ENCODE data around the gene CYP11A1.
"Not testable (repeated sequence)": the region's sequence is repeated elsewhere in the genome, so short reads cannot be mapped to it uniquely, and the experiment has no call there.

Gene CYP11A1

DNA sequence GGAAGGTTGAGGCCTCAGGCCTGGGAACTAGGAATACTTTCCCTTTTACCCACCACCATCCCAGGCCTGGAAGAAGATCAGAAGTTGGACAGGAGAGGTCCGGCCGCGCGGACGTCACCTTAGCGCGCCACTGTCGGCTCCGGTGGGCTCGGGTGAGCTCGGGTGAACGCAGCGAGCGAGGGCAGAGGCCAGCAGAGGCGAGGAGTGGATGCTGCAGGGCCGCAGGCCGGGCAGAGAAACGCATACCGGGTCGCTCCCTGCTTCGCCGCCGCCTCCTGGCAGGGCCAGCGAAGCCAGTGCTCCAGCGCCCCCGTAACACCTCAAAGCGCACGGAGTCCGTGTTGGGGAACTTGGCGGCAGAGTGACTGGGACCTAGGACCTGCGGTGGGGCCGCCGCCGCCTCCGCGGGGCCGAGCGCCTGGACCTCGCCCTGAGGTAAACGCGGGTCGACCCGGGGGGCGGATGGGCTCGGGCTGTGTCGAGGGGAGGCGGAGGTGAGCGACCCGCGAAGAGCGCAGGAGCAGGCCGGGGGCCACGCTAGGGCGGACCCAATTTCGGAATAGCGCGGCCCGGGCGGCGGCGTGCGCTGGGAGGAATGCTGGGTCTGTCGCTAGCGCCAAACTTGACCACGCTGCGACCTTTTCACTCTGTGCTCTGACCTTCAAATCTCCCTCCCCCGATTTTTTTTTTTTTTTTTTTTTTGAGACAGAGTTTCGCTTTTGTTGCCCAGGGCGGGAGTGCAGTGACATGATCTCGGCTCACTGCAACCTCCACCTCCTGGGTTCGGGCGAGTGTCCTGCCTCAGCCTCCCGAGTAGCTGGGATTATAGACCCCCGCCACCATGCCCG is 1.6 kb downstream of the CYP11A1 start:
- Histone ChIP-seq H3K27ac (ENCODE audit: low read depth, low read length) (no peak overlapping the region), H3K4me3 (ENCODE audit: low read depth in 1 of 2, low read length in 2 of 2) (peak overlapping the region; percentile 30 to 41), H3K9ac (ENCODE audit: low read length) (no peak overlapping the region), H3K36me3 (ENCODE audit: insufficient read depth, low read length) (no peaks in the 10 kb centered on the region), H3K27me3 (ENCODE audit: control insufficient read depth in 1 of 2, insufficient read depth in 2 of 2, low read length in 2 of 2) (peaks cover 0 to 19% of the 10 kb centered on the region in 2 donors), H3K4me1 (ENCODE audit: insufficient read depth, low read length) (no peaks in the 10 kb centered on the region), H3K9me3 (ENCODE audit: low read length) (no peaks in the 10 kb centered on the region)

- Histone ChIP-seq H3K4me1 (ENCODE audit: insufficient read depth, low read length) (no peaks in the 10 kb centered on the region), H3K27ac (ENCODE audit: low read depth, low read length) (no peak overlapping the region), H3K27me3 (ENCODE audit: control insufficient read depth in 1 of 2, insufficient read depth in 2 of 2, low read length in 2 of 2) (peaks cover 0 to 19% of the 10 kb centered on the region in 2 donors), H3K4me3 (ENCODE audit: low read depth in 1 of 2, low read length in 2 of 2) (peak overlapping the region; percentile 30 to 41), H3K9me3 (ENCODE audit: low read length) (no peaks in the 10 kb centered on the region), H3K36me3 (ENCODE audit: insufficient read depth, low read length) (no peaks in the 10 kb centered on the region), H3K9ac (ENCODE audit: low read length) (no peak overlapping the region)
Observed at GRCh38 chr15:74364936-74365597, 2.4 kb downstream of the CYP11A1 start.

DNA sequence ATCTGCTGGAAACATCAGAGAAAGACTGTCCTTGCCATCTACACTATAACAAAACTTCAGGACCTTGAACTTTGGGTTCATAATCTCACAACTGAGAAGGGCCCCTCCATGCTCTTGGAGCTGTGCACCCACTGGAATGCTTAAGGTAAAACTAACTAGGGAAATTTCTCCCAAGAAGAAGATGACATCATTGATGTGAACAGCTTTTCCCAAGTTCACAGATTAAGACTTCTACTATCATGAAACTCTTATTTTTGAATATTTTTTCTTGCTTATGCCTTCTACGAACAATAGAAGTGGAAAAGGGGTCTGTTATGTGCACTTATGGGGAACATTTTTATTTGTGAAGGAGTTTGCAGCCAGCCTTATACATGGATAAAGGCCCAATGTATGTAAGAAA is 5.0 kb downstream of the CYP11A1 start:
- H3K4me3 ChIP-seq (ENCODE audit: low read depth in 1 of 2, low read length in 2 of 2): no peak overlapping the region
- H3K9me3 ChIP-seq (ENCODE audit: low read length): no peaks in the 10 kb centered on the region
- H3K9ac ChIP-seq (ENCODE audit: low read length): no peak overlapping the region
- H3K27me3 ChIP-seq (ENCODE audit: control insufficient read depth in 1 of 2, insufficient read depth in 2 of 2, low read length in 2 of 2): peaks cover 0 to 15% of the 10 kb centered on the region in 2 donors
- no peaks in the 10 kb centered on the region for H3K4me1 ChIP-seq (ENCODE audit: insufficient read depth, low read length)
- no peak overlapping the region for H3K27ac ChIP-seq (ENCODE audit: low read depth, low read length)
- H3K36me3 ChIP-seq (ENCODE audit: insufficient read depth, low read length): no peaks in the 10 kb centered on the region

DNA sequence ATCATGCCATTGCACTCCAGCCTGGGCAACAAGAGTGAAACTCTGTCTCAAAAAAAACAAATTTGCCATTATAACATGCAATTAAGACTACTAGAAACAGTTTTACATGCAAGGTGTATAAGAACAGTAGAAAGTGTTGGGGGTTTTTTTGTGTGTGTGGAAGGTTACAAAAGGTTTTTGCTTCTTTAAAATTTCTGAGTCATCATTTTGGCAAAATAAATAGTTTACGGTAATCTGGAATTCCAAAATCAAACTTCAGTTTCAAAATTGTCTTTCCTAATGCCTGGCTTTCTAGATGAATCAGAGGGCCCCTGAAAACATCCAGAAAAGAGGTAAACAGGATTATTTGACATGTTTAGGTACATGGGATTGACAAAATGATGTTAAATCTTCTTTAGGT is 6.6 kb downstream of the CYP11A1 start:
- H3K9ac ChIP-seq (ENCODE audit: low read length); H3K27me3 ChIP-seq (ENCODE audit: control insufficient read depth in 1 of 2, insufficient read depth in 2 of 2, low read length in 2 of 2); H3K27ac ChIP-seq (ENCODE audit: low read depth, low read length); H3K36me3 ChIP-seq (ENCODE audit: insufficient read depth, low read length); H3K4me3 ChIP-seq (ENCODE audit: low read depth in 1 of 2, low read length in 2 of 2); H3K9me3 ChIP-seq (ENCODE audit: low read length); H3K4me1 ChIP-seq (ENCODE audit: insufficient read depth, low read length): not testable (repeated sequence)

DNA sequence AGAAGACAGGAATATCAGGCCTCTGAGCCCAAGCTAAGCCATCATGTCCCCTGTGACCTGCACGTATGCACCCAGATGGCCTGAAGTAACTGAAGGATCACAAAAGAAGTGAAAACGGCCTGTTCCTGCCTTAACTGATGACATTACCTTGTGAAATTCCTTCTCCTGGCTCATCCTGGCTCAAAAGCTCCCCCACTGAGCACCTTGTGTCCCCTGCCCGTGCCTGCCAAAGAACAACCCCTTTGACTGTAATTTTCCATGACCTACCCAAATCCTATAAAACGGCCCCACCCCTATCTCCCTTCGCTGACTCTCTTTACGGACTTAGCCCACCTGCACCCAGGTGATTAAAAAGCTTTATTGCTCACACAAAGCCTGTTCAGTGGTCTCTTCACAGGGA is 8.1 kb downstream of the CYP11A1 start:
- H3K4me3 ChIP-seq (ENCODE audit: low read depth in 1 of 2, low read length in 2 of 2); H3K27me3 ChIP-seq (ENCODE audit: control insufficient read depth in 1 of 2, insufficient read depth in 2 of 2, low read length in 2 of 2); H3K9ac ChIP-seq (ENCODE audit: low read length); H3K4me1 ChIP-seq (ENCODE audit: insufficient read depth, low read length); H3K9me3 ChIP-seq (ENCODE audit: low read length); H3K36me3 ChIP-seq (ENCODE audit: insufficient read depth, low read length); H3K27ac ChIP-seq (ENCODE audit: low read depth, low read length): not testable (repeated sequence)

GRCh38 chr15:74357514-74357913 is 9.9 kb downstream of the CYP11A1 start:
- H3K36me3 ChIP-seq (ENCODE audit: insufficient read depth, low read length); H3K27ac ChIP-seq (ENCODE audit: low read depth, low read length); H3K4me1 ChIP-seq (ENCODE audit: insufficient read depth, low read length); H3K27me3 ChIP-seq (ENCODE audit: control insufficient read depth in 1 of 2, insufficient read depth in 2 of 2, low read length in 2 of 2); H3K9me3 ChIP-seq (ENCODE audit: low read length); H3K9ac ChIP-seq (ENCODE audit: low read length); H3K4me3 ChIP-seq (ENCODE audit: low read depth in 1 of 2, low read length in 2 of 2): not testable (repeated sequence)

DNA sequence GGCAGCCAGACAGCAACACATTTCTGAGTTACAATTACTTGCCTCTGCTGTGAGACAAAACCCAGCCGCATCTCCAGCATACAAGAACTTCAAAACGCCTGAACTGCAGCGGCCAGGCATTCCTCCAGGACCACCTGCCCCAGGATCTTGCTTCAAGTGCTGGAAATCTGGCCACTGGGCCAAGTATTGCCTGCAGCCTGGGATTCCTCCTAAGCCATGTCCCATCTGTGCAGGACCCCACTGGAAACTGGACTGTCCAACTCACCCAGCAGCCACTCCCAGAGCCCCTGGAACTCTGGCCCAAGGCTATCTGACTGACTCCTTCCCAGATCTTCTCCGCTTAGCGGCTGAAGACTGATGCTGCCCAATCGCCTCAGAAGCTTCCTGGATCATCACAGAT is 11.4 kb downstream of the CYP11A1 start:
- H3K27me3 ChIP-seq (ENCODE audit: control insufficient read depth in 1 of 2, insufficient read depth in 2 of 2, low read length in 2 of 2); H3K4me3 ChIP-seq (ENCODE audit: low read depth in 1 of 2, low read length in 2 of 2); H3K4me1 ChIP-seq (ENCODE audit: insufficient read depth, low read length); H3K27ac ChIP-seq (ENCODE audit: low read depth, low read length); H3K36me3 ChIP-seq (ENCODE audit: insufficient read depth, low read length); H3K9me3 ChIP-seq (ENCODE audit: low read length); H3K9ac ChIP-seq (ENCODE audit: low read length): not testable (repeated sequence)

GRCh38 chr15:74353992-74354391 is 13.5 kb downstream of the CYP11A1 start:
- not testable (repeated sequence) for H3K4me1 ChIP-seq (ENCODE audit: insufficient read depth, low read length); H3K36me3 ChIP-seq (ENCODE audit: insufficient read depth, low read length); H3K27ac ChIP-seq (ENCODE audit: low read depth, low read length); H3K4me3 ChIP-seq (ENCODE audit: low read depth in 1 of 2, low read length in 2 of 2); H3K9ac ChIP-seq (ENCODE audit: low read length); H3K27me3 ChIP-seq (ENCODE audit: control insufficient read depth in 1 of 2, insufficient read depth in 2 of 2, low read length in 2 of 2); H3K9me3 ChIP-seq (ENCODE audit: low read length)

- Histone ChIP-seq H3K27me3 (ENCODE audit: control insufficient read depth in 1 of 2, insufficient read depth in 2 of 2, low read length in 2 of 2) (no peaks in the 10 kb centered on the region), H3K4me3 (ENCODE audit: low read depth in 1 of 2, low read length in 2 of 2) (no peak overlapping the region), H3K4me1 (ENCODE audit: insufficient read depth, low read length) (no peaks in the 10 kb centered on the region), H3K36me3 (ENCODE audit: insufficient read depth, low read length) (no peaks in the 10 kb centered on the region), H3K9ac (ENCODE audit: low read length) (no peak overlapping the region), H3K9me3 (ENCODE audit: low read length) (no peaks in the 10 kb centered on the region), H3K27ac (ENCODE audit: low read depth, low read length) (no peak overlapping the region)
Observed at GRCh38 chr15:74352393-74352910, 15.0 kb downstream of the CYP11A1 start.

DNA sequence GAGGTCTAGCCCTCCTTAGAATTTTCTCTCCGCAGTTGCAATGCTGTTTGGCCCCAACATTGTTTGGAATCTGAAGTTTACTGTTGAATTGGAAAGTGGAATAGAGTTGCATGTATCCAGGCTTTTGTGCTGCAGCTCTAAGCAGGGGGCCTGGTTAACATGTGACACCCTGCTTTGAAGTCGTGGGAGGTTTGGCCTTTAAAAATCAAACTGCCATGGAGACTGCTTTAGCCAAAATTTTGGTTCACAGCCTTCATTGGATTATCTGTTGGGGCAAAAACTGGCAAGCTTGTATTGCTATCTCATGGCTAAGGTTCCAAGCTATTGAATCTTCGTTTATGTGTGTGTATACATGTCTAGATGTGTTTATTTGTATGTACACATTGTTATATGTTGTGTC is 15.8 kb downstream of the CYP11A1 start:
- Histone ChIP-seq H3K4me3 (ENCODE audit: low read depth in 1 of 2, low read length in 2 of 2) (no peak overlapping the region), H3K27me3 (ENCODE audit: control insufficient read depth in 1 of 2, insufficient read depth in 2 of 2, low read length in 2 of 2) (no peaks in the 10 kb centered on the region), H3K9ac (ENCODE audit: low read length) (no peak overlapping the region), H3K4me1 (ENCODE audit: insufficient read depth, low read length) (no peaks in the 10 kb centered on the region), H3K9me3 (ENCODE audit: low read length) (no peaks in the 10 kb centered on the region), H3K27ac (ENCODE audit: low read depth, low read length) (no peak overlapping the region), H3K36me3 (ENCODE audit: insufficient read depth, low read length) (no peaks in the 10 kb centered on the region)

DNA sequence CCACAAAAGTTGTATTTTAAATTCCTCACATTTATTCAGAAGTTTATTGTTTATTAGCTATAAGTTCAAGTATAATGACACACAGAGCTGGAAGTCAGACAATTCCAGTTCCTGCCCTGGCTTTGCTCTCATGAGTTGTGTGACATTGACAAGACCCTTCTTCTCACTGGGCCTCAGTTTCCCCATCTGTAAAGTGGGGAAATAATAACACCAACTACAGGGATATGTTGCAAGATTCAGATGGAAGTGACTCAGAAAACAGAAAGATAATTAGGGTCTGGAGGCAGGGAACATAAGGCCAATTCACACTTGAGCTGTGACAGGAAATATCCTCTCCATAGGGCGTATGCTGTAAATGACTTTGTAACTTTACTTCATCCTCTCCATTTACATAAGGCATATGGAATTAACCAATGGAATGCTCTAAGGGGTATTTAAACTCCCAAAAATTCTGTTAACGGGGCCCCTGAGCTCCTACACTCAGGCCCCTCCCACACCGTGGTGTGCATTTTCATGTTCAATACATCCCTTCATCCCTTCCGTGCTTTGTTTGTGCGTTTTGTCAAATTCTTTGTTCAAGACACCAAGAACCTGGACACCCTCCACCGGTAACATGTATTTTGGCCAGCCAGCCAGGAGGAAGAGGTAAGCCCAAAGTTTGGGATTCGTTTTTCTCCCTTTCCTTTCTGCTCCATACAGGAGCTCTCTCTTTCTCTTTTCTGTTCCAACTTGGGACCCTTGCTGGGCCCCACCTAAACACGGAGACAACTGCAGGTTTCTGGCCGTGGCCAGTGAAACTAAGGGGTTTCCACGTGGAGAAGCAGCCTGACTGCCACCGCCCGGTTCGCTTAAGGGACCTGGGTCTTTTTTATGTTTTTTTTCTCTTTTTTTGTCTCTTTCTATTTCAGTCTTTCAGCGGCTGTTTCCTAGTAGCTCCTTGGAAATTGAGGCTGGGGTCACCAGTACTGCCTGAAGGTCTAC is 16.9 kb downstream of the CYP11A1 start:
- Histone ChIP-seq H3K36me3 (ENCODE audit: insufficient read depth, low read length) (no peaks in the 10 kb centered on the region), H3K9me3 (ENCODE audit: low read length) (no peaks in the 10 kb centered on the region), H3K9ac (ENCODE audit: low read length) (no peak overlapping the region), H3K4me3 (ENCODE audit: low read depth in 1 of 2, low read length in 2 of 2) (no peak overlapping the region), H3K27ac (ENCODE audit: low read depth, low read length) (no peak overlapping the region), H3K27me3 (ENCODE audit: control insufficient read depth in 1 of 2, insufficient read depth in 2 of 2, low read length in 2 of 2) (no peaks in the 10 kb centered on the region), H3K4me1 (ENCODE audit: insufficient read depth, low read length) (no peaks in the 10 kb centered on the region)

Data from muscle layer of colon (tissue), 2 donors.